ENCODE data around the gene OPA3.

GRCh38 chr19:45621976-45622503, 37.4 kb upstream of the OPA3 start:
- TF ChIP-seq EZH2 (IDR thresholded peaks at IDR 0.05) (no peak), CTCF (IDR thresholded peaks at IDR 0.05) (no peak)
